Thyroid gland (tissue), 4 donors: ENCODE results near the gene GRID2IP. TPM values are rescaled to one million over a fixed set of nuclear protein-coding genes. Genes with fewer than 3 reads are reported as not detected.

Source experiments
- DNase-seq, 2 donors: peaks; one replicate each; pipeline ENCODE4 v3.0.0-alpha.2; 2019
- H3K27ac ChIP-seq, 3 donors: fragments of 200-600 bp; sonication (generic); 1 replicate in 2 of 3; 2 replicates in 1 of 3; pipeline ENCODE4 v1.5.1; 2016 to 2019; ENCODE audit warnings: mild to moderate bottlenecking in 1 of 3, moderate library complexity in 1 of 3
- H3K27me3 ChIP-seq: fragments of 200-600 bp; sonication (generic); one replicate; pipeline ENCODE4 v1.5.1; 2019
- H3K36me3 ChIP-seq, 2 donors: fragments of 200-600 bp; sonication (generic); one replicate each; pipeline ENCODE4 v1.5.1; 2016 to 2019
- H3K4me1 ChIP-seq, 2 donors: fragments of 200-600 bp; sonication (generic); one replicate each; pipeline ENCODE4 v1.5.1; 2017 to 2019
- H3K4me3 ChIP-seq, 3 donors: fragments of 200-600 bp; sonication (generic); replicated peaks in 1 of 3; 1 replicate in 2 of 3; 2 replicates in 1 of 3; pipeline ENCODE4 v1.5.1; 2016; ENCODE audit warnings: mild to moderate bottlenecking in 1 of 3
- H3K9me3 ChIP-seq: fragments of 200-600 bp; sonication (generic); one replicate; pipeline ENCODE4 v1.5.1; 2017
- CTCF ChIP-seq, 6 experiments: fragments of 200-600 bp in 3 of 6; fragments of 450-650 bp in 3 of 6; sonication (generic) in 3 of 6; IDR thresholded peaks; one replicate each; pipeline ENCODE4 v1.5.1; 2016 to 2019; ENCODE audit warnings: antibody characterized with exemption in 6 of 6, mild to moderate bottlenecking in 2 of 6, inconsistent platforms in 1 of 6, moderate library complexity in 1 of 6
- POLR2A ChIP-seq, 2 donors: fragments of 450-650 bp; IDR thresholded peaks; one replicate each; pipeline ENCODE4 v1.6.1; 2017; ENCODE audit warnings: antibody characterized with exemption in 2 of 2, mild to moderate bottlenecking in 2 of 2, moderate library complexity in 1 of 2
- WGBS, 2 donors: methylation state at CpG; one replicate each; pipeline ENCODE4 v1.1.5; 2017; 5-methylcytosine and 5-hydroxymethylcytosine counted together
- intact Hi-C: fragments of 100-400 bp; cut with DNase I; formaldehyde crosslinking; loops from one replicate; pipeline ENCODE4 v1.15.1; 2023
- total RNA-seq, 4 donors: library from RNA; depleted of rRNA; stranded (reverse); fragments of >200 nt; gene quantifications; one replicate each; pipeline ENCODE4 v1.2.3, GENCODE V29; 2016

GRID2IP gene
- total RNA-seq, 4 donors from 2014 or later = 0.13 to 0.67 (median 0.40) TPM

GRCh38 chr7:6448943-6449543, 102.2 kb downstream of the GRID2IP start:
- Histone ChIP-seq H3K27ac (peak overlapping the region in 1 of 3 donors; percentile 86), H3K36me3 (peaks cover 0 to 6% of the 10 kb centered on the region in 2 donors), H3K4me3 (no peak overlapping the region), H3K9me3 (no peaks in the 10 kb centered on the region), H3K27me3 (no peaks in the 10 kb centered on the region), H3K4me1 (peaks cover 15 to 24% of the 10 kb centered on the region in 2 donors)
- intact Hi-C loops = no loop called here
- peak in 1 of 2 donors; percentile 10 for DNase-seq
- TF ChIP-seq CTCF (IDR thresholded peaks at IDR 0.05) (no peak), POLR2A (IDR thresholded peaks at IDR 0.05) (no peak)
- WGBS, 2 donors = 92 to 95% methylated on average over 16 of the region's 16 CpGs

- Histone ChIP-seq H3K9me3 (no peaks in the 10 kb centered on the region), H3K27me3 (no peaks in the 10 kb centered on the region), H3K36me3 (peaks cover 0 to 6% of the 10 kb centered on the region in 2 donors), H3K4me1 (peaks cover 15 to 30% of the 10 kb centered on the region in 2 donors), H3K4me3 (peak within 1 kb of the TSS; percentile 90 to 96 (median 96)), H3K27ac (peak within 1 kb of the TSS; percentile 75 to 86 (median 83))
- WGBS, 2 donors = 0 to 1% methylated on average over 24 to 40 of the region's 61 CpGs
- peak; percentile 90 to 93 for DNase-seq
- intact Hi-C loops = no loop called here
- TF ChIP-seq CTCF (IDR thresholded peaks at IDR 0.05) = peak in 1 of 6 experiments; percentile 11
- TF ChIP-seq POLR2A (IDR thresholded peaks at IDR 0.05) = peak; percentile 57 to 91
Measured at GRCh38 chr7:6447581-6448199, 103.6 kb downstream of the GRID2IP start, which contains the start of gene DAGLB. Gene DAGLB, minus strand, starts transcription at chr7:6447954. Its CDS starts 112 bp downstream, at chr7:6447842.

Other genes starting within 250 kb of the GRID2IP start
- 10 to 100 TPM; 14.3 to 26.6 (median 20.8) TPM for gene FAM220A, start 202.5 kb downstream of the GRID2IP start, total RNA-seq
- gene RAC1, start 176.9 kb downstream of the GRID2IP start, total RNA-seq = 100 to 1,000 TPM; 141 to 284 (median 180) TPM
- gene DAGLB, start 103.5 kb downstream of the GRID2IP start, total RNA-seq = 10 to 100 TPM; 14.1 to 18.4 (median 16.2) TPM
- gene KDELR2, start 67.3 kb downstream of the GRID2IP start, total RNA-seq = 100 to 1,000 TPM; 113 to 203 (median 147) TPM
- gene ZDHHC4, start 26.0 kb upstream of the GRID2IP start, total RNA-seq = 10 to 100 TPM; 68.8 to 97.3 (median 81.4) TPM
- 10 to 100 TPM; 22.7 to 42.9 (median 31.9) TPM for gene INTS15, start 38.6 kb upstream of the GRID2IP start, total RNA-seq
- gene ZNF853, start 64.1 kb upstream of the GRID2IP start, total RNA-seq = 10 to 100 TPM; 17.2 to 27.4 (median 22.1) TPM
- 10 to 100 TPM; 40.6 to 63.7 (median 49.5) TPM for gene ZNF316, start 85.9 kb upstream of the GRID2IP start, total RNA-seq
- 10 to 100 TPM; 29.2 to 43.9 (median 31.4) TPM for gene ZNF12, start 155.5 kb upstream of the GRID2IP start, total RNA-seq
- 1 to 10 TPM in 1 of 4 donors, under 1 TPM in 2, not detected in 1; 0.21 to 2.6 (median 0.27) TPM for gene RSPH10B2, start 202.6 kb upstream of the GRID2IP start, total RNA-seq